ENCODE data around the gene VNN1.

The VNN1 gene

DNA sequence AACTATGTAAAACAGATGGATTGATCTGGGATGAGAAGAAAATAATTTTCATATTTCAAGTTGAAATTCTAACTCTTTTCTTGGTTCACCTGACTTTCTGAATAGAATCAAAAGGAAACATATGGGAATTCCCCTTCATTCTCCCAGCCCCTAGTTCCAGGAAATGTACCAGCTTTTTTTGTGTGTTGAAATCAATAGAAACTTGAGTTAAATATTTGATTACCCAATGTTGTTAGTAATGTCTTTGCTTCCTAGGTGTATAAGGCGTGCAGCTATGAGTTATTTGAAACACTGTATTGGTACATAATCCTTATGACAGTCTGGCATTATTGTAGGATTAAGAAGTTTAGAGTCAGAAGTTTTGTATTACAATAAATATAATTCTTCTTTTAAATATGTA is 22.4 kb upstream of the VNN1 start:
- Histone ChIP-seq H3K79me2 (ENCODE audit: insufficient read depth, low read length) (no peaks in the 10 kb centered on the region), H2AFZ (ENCODE audit: low read depth, low read length, severe bottlenecking) (no peak overlapping the region), H4K20me1 (ENCODE audit: low read depth, low read length) (no peaks in the 10 kb centered on the region), H3K4me2 (ENCODE audit: low read depth, low read length, poor library complexity, severe bottlenecking) (no peak overlapping the region), H3K27ac (ENCODE audit: low read depth, low read length) (no peak overlapping the region), H3F3A (ENCODE audit: insufficient read depth) (no peaks in the 10 kb centered on the region), H3K9me3 (ENCODE audit: insufficient read depth, low read length) (no peaks in the 10 kb centered on the region), H3K9me2 (replicated peaks; ENCODE audit: insufficient read depth, low read length) (no peaks in the 10 kb centered on the region), H3K36me3 (ENCODE audit: low read length) (no peaks in the 10 kb centered on the region), H3K4me3 (ENCODE audit: insufficient read depth, low read length, poor library complexity, severe bottlenecking) (no peak overlapping the region), H3K27me3 (ENCODE audit: low read length) (no peaks in the 10 kb centered on the region), H3K9ac (ENCODE audit: low read length) (no peak overlapping the region)
- TF ChIP-seq EZH2phosphoT487 (conservative IDR thresholded peaks at IDR 0.05; ENCODE audit: low read length): no peak
- TF ChIP-seq, protein P1, sequence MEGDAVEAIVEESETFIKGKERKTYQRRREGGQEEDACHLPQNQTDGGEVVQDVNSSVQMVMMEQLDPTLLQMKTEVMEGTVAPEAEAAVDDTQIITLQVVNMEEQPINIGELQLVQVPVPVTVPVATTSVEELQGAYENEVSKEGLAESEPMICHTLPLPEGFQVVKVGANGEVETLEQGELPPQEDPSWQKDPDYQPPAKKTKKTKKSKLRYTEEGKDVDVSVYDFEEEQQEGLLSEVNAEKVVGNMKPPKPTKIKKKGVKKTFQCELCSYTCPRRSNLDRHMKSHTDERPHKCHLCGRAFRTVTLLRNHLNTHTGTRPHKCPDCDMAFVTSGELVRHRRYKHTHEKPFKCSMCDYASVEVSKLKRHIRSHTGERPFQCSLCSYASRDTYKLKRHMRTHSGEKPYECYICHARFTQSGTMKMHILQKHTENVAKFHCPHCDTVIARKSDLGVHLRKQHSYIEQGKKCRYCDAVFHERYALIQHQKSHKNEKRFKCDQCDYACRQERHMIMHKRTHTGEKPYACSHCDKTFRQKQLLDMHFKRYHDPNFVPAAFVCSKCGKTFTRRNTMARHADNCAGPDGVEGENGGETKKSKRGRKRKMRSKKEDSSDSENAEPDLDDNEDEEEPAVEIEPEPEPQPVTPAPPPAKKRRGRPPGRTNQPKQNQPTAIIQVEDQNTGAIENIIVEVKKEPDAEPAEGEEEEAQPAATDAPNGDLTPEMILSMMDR (IDR thresholded peaks at IDR 0.05; ENCODE audit: insufficient read depth, low read length, poor library complexity, severe bottlenecking): no peak

DNA sequence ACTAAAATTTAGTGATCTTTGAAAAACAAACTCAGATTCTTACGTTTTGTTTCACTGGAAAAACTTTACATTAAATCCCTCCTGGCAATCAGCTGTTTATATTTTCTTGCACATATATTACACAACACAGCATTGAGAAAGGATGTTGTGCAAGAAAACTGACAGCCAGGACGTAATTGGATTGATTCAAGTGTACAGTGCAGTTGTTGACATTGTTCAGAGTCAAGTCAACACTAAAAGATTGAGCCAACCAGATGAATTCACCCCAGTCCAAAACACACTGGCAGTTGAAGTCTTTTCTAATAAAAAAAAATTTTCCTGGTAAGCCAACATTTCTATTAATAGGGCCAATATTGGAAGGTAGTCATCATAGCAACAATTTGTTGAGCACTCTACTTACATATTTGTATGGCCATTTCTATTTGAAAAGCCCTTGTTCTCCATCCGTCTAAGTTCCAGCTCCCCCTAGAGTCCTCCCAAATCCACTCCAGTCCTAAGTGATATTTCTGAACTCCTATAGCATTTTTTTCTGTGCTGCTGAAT is 20.9 kb upstream of the VNN1 start:
- no peaks in the 10 kb centered on the region for H3K9me3 ChIP-seq (ENCODE audit: insufficient read depth, low read length)
- H3K4me2 ChIP-seq (ENCODE audit: low read depth, low read length, poor library complexity, severe bottlenecking): no peak overlapping the region
- H3K36me3 ChIP-seq (ENCODE audit: low read length): no peaks in the 10 kb centered on the region
- no peak overlapping the region for H2AFZ ChIP-seq (ENCODE audit: low read depth, low read length, severe bottlenecking)
- TF ChIP-seq, protein P1 (IDR thresholded peaks at IDR 0.05; ENCODE audit: insufficient read depth, low read length, poor library complexity, severe bottlenecking): no peak
- no peaks in the 10 kb centered on the region for H4K20me1 ChIP-seq (ENCODE audit: low read depth, low read length)
- no peak overlapping the region for H3K9ac ChIP-seq (ENCODE audit: low read length)
- H3K9me2 ChIP-seq (replicated peaks; ENCODE audit: insufficient read depth, low read length): no peaks in the 10 kb centered on the region
- H3K27me3 ChIP-seq (ENCODE audit: low read length): no peaks in the 10 kb centered on the region
- H3K4me3 ChIP-seq (ENCODE audit: insufficient read depth, low read length, poor library complexity, severe bottlenecking): no peak overlapping the region
- no peaks in the 10 kb centered on the region for H3K79me2 ChIP-seq (ENCODE audit: insufficient read depth, low read length)
- no peak overlapping the region for H3K27ac ChIP-seq (ENCODE audit: low read depth, low read length)
- no peaks in the 10 kb centered on the region for H3F3A ChIP-seq (ENCODE audit: insufficient read depth)

DNA sequence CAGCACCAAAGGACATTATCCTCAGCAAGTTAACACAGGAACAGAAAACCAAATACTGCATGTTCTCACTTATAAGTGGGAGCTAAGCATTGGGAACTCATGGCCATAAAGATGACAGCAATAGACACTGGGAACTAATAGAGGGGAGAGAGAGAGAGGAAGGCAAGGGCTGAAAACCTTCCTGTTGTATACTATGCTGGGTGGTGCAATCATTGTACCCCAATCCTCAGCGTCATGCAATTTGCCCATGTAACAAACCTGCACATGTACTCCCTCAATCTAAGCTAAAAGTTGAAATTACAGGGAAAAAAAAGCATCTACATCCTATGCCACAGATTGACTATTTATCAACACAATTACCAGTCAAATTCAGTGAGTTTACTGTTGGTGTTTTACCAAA is 20.0 kb upstream of the VNN1 start:
- Histone ChIP-seq H3K27me3 (ENCODE audit: low read length) (no peaks in the 10 kb centered on the region), H3K9ac (ENCODE audit: low read length) (no peak overlapping the region), H3K9me3 (ENCODE audit: insufficient read depth, low read length) (no peaks in the 10 kb centered on the region), H2AFZ (ENCODE audit: low read depth, low read length, severe bottlenecking) (no peak overlapping the region), H3K79me2 (ENCODE audit: insufficient read depth, low read length) (no peaks in the 10 kb centered on the region), H3K4me2 (ENCODE audit: low read depth, low read length, poor library complexity, severe bottlenecking) (no peak overlapping the region), H3K36me3 (ENCODE audit: low read length) (no peaks in the 10 kb centered on the region), H3K9me2 (replicated peaks; ENCODE audit: insufficient read depth, low read length) (no peaks in the 10 kb centered on the region), H4K20me1 (ENCODE audit: low read depth, low read length) (no peaks in the 10 kb centered on the region), H3F3A (ENCODE audit: insufficient read depth) (no peaks in the 10 kb centered on the region), H3K4me3 (ENCODE audit: insufficient read depth, low read length, poor library complexity, severe bottlenecking) (no peak overlapping the region), H3K27ac (ENCODE audit: low read depth, low read length) (no peak overlapping the region)
- no peak for TF ChIP-seq EZH2phosphoT487 (conservative IDR thresholded peaks at IDR 0.05; ENCODE audit: low read length)
- TF ChIP-seq, protein P1 (IDR thresholded peaks at IDR 0.05; ENCODE audit: insufficient read depth, low read length, poor library complexity, severe bottlenecking): no peak

All from SU-DHL-6 (cell line).